ENCODE results near the gene MR1.

DNA sequence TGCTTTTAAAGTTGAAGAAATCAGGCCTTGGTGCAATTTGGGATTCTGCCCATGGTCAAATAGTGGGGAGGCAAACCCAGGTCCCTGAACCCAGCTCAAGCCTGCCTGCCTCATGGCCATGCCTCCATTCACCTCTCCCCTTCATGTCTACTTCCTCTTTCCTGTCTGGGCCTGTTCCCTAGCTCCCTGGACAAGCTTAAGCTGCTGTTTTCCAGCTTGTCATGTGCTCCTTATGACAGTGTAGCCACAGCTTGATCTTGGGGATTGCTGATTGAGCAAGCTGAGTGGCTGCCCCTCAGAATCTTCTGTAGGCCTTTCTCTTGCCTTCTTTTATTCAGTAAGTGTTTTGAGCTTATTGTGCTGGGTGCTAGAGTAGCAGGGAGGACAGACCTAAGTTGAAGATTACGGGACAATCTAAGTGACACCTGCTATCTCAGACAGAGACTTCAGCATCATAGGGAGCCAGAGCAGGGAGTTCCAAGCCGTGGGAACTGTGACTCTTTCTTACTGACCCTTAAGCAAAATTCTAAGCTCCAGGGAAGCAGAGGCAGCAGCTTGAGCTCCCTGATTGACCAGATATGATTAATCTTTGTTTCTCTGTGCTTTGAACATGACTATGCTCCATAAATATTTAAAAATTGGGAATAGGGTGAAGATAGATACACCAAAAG lies 520 bp upstream of the MR1 start:
- TF ChIP-seq, protein P1, sequence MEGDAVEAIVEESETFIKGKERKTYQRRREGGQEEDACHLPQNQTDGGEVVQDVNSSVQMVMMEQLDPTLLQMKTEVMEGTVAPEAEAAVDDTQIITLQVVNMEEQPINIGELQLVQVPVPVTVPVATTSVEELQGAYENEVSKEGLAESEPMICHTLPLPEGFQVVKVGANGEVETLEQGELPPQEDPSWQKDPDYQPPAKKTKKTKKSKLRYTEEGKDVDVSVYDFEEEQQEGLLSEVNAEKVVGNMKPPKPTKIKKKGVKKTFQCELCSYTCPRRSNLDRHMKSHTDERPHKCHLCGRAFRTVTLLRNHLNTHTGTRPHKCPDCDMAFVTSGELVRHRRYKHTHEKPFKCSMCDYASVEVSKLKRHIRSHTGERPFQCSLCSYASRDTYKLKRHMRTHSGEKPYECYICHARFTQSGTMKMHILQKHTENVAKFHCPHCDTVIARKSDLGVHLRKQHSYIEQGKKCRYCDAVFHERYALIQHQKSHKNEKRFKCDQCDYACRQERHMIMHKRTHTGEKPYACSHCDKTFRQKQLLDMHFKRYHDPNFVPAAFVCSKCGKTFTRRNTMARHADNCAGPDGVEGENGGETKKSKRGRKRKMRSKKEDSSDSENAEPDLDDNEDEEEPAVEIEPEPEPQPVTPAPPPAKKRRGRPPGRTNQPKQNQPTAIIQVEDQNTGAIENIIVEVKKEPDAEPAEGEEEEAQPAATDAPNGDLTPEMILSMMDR (IDR thresholded peaks at IDR 0.05) = no peak
- no peak for TF ChIP-seq POLR2A (IDR thresholded peaks at IDR 0.05)
